Stimulated activated memory B cell treated with anti-CD40 and anti-IgM and Interleukin-4, amounts not matched to agents 10 μg/mL and 1 μg/mL and 100 μg/mL, for 72 hours (primary cell): ENCODE data around the gene IFITM2.
"Not testable (repeated sequence)": the region's sequence is repeated elsewhere in the genome, so short reads cannot be mapped to it uniquely, and the experiment has no call there.

ENCODE experiments used
- ATAC-seq: fragments of 150-1000 bp; cut with Tn5 transposase; 2 replicates; pipeline ENCODE4 v1.10.0; 2021
- H3K27ac Mint-ChIP-seq: one replicate; pipeline ENCODE4 v1.8.0; 2022; ENCODE audit warnings: mild to moderate bottlenecking, mixed read lengths
- H3K27me3 Mint-ChIP-seq: one replicate; pipeline ENCODE4 v1.8.0; 2022; ENCODE audit warnings: mixed read lengths
- H3K36me3 Mint-ChIP-seq: one replicate; pipeline ENCODE4 v1.8.0; 2022; ENCODE audit warnings: mixed read lengths
- H3K4me1 Mint-ChIP-seq: one replicate; pipeline ENCODE4 v1.8.0; 2022; ENCODE audit warnings: mixed read lengths
- H3K4me3 Mint-ChIP-seq: one replicate; pipeline ENCODE4 v1.8.0; 2022; ENCODE audit warnings: mild to moderate bottlenecking, moderate library complexity, mixed read lengths
- H3K9me3 Mint-ChIP-seq: one replicate; pipeline ENCODE4 v1.8.0; 2022; ENCODE audit warnings: mixed read lengths

The IFITM2 gene

DNA sequence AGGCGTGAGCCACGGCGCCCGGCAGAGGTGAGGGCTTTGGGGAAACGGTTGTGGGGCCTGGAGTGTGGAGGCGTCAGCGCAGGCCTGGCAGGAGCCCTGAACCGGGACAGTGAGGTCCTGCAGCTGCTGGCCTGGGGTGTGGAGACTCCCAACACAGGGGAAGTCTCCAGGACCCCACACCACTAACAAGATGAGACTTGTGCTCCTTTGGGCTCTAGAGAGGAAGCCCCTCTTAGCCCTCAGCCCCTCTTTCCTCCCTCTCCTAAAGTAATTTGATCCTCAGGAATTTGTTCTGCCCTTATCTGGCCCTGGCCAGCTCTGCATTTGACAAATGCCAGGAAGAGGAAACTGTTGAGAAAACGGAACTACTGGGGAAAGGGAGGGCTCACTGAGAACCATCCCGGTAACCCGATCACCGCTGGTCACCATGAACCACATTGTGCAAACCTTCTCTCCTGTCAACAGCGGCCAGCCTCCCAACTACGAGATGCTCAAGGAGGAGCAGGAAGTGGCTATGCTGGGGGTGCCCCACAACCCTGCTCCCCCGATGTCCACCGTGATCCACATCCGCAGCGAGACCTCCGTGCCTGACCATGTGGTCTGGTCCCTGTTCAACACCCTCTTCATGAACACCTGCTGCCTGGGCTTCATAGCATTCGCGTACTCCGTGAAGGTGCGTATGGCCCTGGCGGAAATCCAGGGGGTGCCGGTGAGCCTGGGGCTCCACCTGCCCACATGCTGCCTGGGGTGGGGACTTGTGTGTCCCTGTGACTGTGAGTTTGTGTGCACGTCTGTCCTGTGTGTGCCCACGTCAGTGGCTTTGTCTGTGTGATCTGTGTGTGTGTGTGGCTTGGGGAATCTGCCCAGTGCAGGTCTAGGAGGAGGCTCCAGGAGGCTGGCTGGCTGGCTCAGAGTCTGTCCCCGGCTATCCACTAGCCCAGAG, at the start of gene IFITM2:
Gene IFITM2 (plus strand): TSS at position 51 of the 943 bp plus-strand sequence. CDS start 377 bp downstream, at position 428.
- Mint-ChIP-seq H3K4me3 (peak within 1 kb of the TSS; percentile 95), H3K27ac (peak within 1 kb of the TSS; percentile 99), H3K4me1 (peaks cover 43% of the 10 kb centered on the region)
- not testable (repeated sequence) for H3K27me3 Mint-ChIP-seq, H3K36me3 Mint-ChIP-seq, H3K9me3 Mint-ChIP-seq
- peak; percentile 64 for ATAC-seq

DNA sequence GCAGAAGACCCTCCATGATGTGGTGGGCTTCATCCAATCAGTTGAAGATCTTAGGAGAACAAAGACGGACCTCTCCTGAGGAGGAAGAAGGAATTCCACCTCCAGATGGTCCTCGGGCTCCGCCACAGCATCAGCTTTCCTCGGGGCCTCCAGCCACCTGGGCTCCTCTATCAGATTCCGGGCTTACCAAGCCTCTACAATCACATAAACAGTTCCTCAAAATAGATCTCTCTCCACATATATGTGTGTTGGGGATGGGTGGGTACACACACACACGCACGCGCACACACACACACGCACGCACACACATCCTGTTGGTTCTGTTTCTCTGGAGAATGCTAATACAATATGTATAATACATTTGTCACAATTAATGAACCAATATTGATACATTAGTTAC, 48.2 kb upstream of the IFITM2 start:
- Mint-ChIP-seq H3K36me3 (peaks cover 12% of the 10 kb centered on the region), H3K4me1 (peaks cover 44% of the 10 kb centered on the region), H3K4me3 (no peak overlapping the region), H3K27me3 (no peaks in the 10 kb centered on the region), H3K9me3 (peaks cover 16% of the 10 kb centered on the region), H3K27ac (peak overlapping the region; percentile 20)
- no peak for ATAC-seq

DNA sequence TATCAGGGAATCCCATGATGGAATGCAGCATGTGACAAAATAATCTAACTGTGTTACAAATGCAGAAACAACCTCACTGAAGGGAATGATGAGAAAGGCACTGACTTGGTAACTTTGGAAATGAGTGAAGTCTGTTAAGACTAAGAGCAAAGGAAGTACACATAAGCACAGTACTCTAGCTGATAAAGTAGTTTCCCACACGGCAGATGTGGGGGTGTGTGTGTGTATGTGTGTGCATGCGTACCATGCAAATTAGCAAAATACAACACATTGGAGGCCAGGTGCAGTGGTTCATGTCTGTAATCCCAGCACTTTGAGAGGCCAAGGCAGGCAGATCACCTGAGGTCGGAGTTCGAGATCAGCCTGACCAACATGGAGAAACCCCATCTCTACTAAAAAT, 46.0 kb upstream of the IFITM2 start:
- H3K4me1 Mint-ChIP-seq, result peaks cover 33% of the 10 kb centered on the region
- H3K27me3 Mint-ChIP-seq, result no peaks in the 10 kb centered on the region
- ATAC-seq, result no peak
- no peak overlapping the region for H3K4me3 Mint-ChIP-seq
- peaks cover 12% of the 10 kb centered on the region for H3K36me3 Mint-ChIP-seq
- no peak overlapping the region for H3K27ac Mint-ChIP-seq
- peaks cover 11% of the 10 kb centered on the region for H3K9me3 Mint-ChIP-seq

DNA sequence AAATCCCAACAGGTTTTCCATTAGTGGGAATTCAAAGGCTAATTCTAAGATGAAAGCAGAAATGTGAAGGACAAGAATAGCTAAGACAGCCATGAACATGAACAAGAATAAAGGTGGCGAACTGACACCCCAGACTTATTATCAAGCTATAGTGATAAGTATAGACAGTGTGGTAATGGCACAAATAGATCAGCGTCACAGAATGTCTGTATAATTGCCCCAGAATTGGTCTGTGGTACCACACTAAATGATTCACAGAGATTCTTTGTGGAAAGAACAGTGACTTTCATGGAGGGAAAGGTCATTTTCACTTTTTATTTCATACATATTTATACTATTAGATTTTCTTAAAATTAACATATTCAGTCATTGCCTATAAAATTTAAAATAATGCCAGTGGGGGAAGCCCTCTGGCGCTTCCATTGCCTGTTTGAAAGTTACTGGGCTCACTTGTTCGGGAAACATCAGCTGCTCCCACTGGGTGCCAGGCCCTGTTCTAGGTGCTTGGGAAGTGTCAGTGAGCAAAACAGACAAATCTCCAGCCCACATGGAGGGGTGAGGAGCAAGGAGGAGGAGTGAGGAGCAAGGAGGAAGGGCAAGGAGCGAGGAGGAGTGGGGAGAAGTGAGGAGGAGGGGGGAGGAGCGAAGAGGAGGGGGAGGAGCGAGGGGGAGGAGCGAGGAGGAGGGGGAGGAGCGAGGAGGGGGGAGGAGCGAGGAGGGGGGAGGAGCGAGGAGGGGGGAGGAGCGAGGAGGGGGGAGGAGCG, 40.8 kb upstream of the IFITM2 start:
- Mint-ChIP-seq H3K4me1 (peaks cover 33% of the 10 kb centered on the region), H3K4me3 (peak overlapping the region; percentile 81), H3K27me3 (no peaks in the 10 kb centered on the region), H3K36me3 (no peaks in the 10 kb centered on the region), H3K27ac (peak overlapping the region; percentile 98), H3K9me3 (peaks cover 2% of the 10 kb centered on the region)
- no peak for ATAC-seq

DNA sequence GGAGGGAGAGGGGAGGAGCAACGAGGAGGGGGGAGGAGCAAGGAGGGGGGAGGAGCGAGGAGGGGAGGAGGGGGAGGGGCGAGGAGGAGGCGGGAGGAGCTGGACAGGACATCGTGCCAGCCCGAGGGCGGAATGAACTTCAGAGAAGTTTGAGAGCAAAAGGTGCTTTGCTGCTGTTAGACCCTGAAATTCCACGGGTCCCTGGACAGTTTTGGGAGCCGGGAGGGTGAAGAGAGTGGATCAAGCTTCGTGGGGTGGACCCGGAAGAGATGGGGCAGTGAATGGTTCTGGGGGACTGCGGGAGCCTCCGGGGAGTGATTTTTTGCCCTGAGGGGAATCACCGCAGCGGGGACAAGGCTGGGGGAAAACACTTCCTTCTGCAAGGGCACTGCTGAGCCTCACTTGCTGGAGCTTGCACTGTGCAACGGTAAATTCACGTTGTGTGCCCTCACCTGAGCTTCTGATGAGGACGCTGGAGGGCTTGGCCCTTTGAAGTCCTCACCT, 40.1 kb upstream of the IFITM2 start:
- ATAC-seq, result peak; percentile 47
- Mint-ChIP-seq H3K27me3 (no peaks in the 10 kb centered on the region), H3K9me3 (no peaks in the 10 kb centered on the region), H3K4me1 (peaks cover 27% of the 10 kb centered on the region), H3K27ac (peak overlapping the region; percentile 98), H3K4me3 (peak overlapping the region; percentile 88), H3K36me3 (no peaks in the 10 kb centered on the region)

DNA sequence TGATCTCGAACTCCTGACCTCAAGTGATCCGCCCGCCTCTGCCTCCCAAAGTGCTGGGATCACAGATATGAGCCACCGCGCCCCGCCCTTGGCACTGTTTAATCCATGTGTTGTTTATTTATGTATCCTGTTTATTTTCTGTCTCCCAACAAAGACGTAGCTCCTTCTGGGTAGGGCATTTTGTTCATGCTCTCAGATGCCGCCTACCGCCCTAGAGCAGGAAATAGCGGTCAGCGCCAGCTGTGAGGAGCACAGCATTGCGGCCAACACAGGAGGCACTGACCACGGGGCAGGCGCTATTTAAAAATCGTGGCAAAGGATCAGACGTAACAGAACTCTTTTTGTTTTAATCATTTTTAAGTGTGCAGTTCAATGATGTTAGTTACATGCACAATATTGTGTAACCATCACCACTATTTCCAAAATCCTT, 38.9 kb upstream of the IFITM2 start:
- Mint-ChIP-seq H3K27ac (peak overlapping the region; percentile 98), H3K4me3 (peak overlapping the region; percentile 88), H3K4me1 (peaks cover 27% of the 10 kb centered on the region)
- ATAC-seq, result peak; percentile 77
- H3K9me3 Mint-ChIP-seq, H3K36me3 Mint-ChIP-seq, H3K27me3 Mint-ChIP-seq: not testable (repeated sequence)

DNA sequence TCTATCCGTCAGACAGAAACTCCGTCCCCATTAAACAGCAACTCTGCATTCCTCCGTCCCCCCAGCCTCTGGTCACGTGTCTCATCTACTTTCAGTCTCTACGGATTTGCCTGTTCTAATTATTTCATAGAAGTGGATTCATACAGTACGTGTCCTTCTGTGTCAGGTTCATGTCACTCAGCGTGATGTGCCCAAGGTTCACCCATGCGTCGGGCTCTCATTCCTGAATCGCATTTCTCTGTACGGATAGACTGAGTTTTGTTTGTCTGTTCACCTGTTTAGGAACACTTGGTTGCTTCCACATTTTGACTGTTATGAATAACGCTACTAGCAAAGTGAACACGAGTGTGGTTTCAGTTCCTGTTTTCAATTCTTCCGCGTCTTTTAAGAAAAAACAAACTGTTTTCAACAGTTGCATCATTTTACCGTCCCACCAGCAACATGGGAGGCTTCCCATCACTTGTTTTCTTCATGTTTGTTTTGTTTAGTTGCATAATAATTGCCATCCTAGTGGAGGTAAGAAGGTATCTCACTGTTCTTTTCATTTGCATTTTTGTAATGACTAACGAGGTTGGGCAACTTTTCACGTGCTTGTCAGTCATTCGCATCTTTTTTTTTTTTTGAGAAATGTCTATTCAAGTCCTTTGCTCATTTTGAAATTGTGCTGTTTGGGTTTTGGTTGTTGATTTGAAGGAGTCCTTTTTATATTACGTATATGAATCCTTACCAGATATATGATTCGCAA, 38.3 kb upstream of the IFITM2 start:
- H3K4me1 Mint-ChIP-seq, result peaks cover 27% of the 10 kb centered on the region
- H3K27me3 Mint-ChIP-seq, result no peaks in the 10 kb centered on the region
- peak overlapping the region; percentile 98 for H3K27ac Mint-ChIP-seq
- H3K4me3 Mint-ChIP-seq, result peak overlapping the region; percentile 88
- ATAC-seq, result peak; percentile 85
- H3K36me3 Mint-ChIP-seq, result no peaks in the 10 kb centered on the region
- no peaks in the 10 kb centered on the region for H3K9me3 Mint-ChIP-seq

DNA sequence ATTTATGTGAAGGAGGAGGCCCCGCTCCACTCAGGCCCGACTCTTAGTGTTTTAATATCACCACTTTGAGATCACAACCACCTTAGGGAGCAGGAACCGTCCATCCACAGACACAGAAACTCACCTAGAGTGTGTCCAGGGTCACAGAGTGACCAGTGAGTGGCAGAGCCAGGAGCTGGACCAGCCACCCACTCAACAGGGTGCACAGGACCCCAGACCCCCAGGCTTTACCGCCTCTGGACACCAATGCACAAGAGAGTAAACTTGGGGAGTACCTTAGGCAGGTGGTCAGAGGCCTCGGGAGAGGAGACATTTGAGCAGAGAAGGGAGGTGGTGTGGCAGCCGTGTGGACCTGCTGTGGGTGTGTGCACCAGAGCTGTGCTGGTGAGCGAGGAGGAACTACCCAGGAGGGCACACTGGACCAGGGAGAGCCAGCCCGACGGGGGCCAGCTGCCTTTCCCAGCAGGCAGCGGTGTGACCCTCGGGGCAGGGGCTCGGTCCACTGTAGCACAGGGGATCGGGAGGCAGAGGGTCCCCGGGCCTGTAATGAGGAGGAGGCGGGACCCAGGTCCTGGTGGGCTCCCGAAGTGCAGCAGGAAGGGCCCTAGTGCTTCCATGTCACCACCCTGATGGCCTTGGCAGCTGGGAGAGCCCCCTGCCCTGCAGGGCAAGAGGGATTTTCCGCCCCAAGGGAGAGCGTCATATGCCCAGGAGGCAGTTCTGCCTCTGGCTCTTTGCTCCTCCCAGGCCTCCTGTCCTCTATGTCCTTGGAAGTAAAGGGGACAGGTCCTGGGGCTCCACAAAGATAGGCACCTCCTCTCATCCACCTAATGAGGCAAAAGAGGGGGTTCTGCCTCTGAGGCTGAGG, 36.9 kb upstream of the IFITM2 start:
- no peaks in the 10 kb centered on the region for H3K27me3 Mint-ChIP-seq
- no peak for ATAC-seq
- H3K27ac Mint-ChIP-seq, result peak overlapping the region; percentile 98
- H3K4me3 Mint-ChIP-seq, result no peak overlapping the region
- H3K36me3 Mint-ChIP-seq, result no peaks in the 10 kb centered on the region
- H3K4me1 Mint-ChIP-seq, result peaks cover 36% of the 10 kb centered on the region
- H3K9me3 Mint-ChIP-seq, result no peaks in the 10 kb centered on the region

DNA sequence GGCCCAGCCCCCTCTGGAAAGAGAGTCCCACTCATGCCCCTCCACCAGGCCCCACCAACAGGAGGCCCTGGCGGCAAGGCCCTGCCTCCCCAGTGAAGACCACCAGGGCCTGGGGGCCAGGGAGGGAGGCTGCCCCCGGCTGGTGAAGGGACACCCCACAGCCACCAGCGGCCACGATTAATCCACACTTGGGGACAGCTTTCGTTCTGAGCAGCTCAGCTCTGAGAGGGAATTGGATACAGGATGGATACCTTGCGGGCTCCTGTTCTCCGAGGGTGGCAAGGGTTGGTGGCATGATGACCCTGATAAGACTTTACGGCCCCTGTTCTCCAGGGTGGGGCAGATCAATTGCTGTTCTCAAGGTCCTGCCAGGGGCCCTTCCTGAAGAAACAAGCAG, 36.3 kb upstream of the IFITM2 start:
- no peak for ATAC-seq
- Mint-ChIP-seq H3K9me3 (no peaks in the 10 kb centered on the region), H3K4me1 (peaks cover 36% of the 10 kb centered on the region), H3K4me3 (no peak overlapping the region), H3K27me3 (no peaks in the 10 kb centered on the region), H3K27ac (peak overlapping the region; percentile 65), H3K36me3 (no peaks in the 10 kb centered on the region)

DNA sequence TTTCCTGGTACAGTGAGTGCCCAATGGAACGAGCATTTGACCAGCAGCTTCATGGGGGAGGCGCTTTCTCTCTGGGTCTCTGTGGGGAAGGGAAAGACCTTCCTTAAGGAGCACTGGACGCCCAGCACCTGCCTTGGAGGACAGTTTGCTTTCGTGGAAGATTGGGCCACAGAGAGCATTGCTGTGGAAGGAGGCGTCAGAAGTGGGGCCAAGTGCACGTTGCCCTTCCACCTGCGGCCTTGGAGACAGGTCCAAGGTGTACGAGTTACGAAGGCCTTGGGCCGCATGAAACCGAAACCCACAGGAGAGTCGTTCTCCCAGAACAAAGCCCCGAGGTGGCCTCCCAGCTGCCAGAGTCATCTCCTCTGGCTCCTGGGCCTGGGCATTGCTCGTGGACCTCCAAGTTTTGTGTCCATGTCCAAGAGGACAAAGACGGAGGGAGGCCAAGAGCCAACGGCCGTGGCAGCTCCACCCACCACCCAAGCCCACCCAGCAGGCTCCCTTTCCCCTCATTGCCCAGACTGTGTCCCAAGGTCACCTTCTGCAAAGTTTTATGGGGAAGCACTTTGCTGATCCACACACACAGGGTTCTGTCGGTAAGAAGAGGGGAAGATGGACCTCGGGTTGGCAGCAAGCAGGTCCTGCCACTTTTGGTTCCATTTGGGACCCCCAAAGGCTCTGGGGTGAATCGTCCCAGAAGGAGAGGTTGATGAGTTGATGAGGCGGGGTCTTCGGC, 35.3 kb upstream of the IFITM2 start:
- peaks cover 36% of the 10 kb centered on the region for H3K4me1 Mint-ChIP-seq
- H3K4me3 Mint-ChIP-seq, result no peak overlapping the region
- ATAC-seq, result no peak
- H3K9me3 Mint-ChIP-seq, result no peaks in the 10 kb centered on the region
- H3K36me3 Mint-ChIP-seq, result no peaks in the 10 kb centered on the region
- no peaks in the 10 kb centered on the region for H3K27me3 Mint-ChIP-seq
- peak overlapping the region; percentile 65 for H3K27ac Mint-ChIP-seq

DNA sequence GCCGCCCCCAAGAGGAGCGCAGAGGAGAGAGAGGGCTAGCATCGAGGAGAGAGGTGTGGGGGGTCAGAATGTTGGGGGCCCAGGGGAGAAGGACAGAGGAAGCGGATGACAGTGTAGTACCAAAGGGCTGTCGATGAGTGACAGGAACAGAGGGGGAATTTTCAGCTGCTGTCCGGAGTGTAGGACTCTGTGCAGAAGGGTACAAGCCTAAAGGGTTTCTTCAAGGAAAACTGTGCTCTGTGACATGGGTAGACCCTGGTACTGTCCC, 34.8 kb upstream of the IFITM2 start:
- Mint-ChIP-seq H3K36me3 (no peaks in the 10 kb centered on the region), H3K27ac (peak overlapping the region; percentile 65)

DNA sequence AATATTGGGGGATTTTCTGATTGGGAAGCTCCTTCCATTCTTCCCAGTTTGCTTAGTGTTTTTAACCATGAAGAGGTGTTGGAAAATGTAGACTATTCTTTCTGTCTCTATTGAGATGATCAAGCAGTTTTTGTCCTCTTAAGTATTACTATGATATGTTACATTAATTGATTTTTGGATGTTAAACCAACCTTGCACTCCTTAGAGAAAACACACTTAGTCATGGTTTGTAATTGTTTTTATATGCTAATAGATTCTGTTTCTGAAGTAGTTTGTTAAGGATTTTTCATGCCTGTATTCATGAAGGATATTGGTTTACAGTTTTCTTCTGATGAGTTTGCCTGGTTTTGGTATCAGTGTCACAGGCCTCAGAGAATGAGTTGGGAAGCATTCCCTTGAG, 31.4 kb upstream of the IFITM2 start:
- H3K27me3 Mint-ChIP-seq, result peaks cover 6% of the 10 kb centered on the region

More for the DNA sequence above, 34.8 kb upstream of the IFITM2 start:
- Mint-ChIP-seq H3K9me3 (no peaks in the 10 kb centered on the region), H3K4me1 (peaks cover 40% of the 10 kb centered on the region), H3K4me3 (no peak overlapping the region), H3K27me3 (no peaks in the 10 kb centered on the region)
- ATAC-seq, result no peak

DNA sequence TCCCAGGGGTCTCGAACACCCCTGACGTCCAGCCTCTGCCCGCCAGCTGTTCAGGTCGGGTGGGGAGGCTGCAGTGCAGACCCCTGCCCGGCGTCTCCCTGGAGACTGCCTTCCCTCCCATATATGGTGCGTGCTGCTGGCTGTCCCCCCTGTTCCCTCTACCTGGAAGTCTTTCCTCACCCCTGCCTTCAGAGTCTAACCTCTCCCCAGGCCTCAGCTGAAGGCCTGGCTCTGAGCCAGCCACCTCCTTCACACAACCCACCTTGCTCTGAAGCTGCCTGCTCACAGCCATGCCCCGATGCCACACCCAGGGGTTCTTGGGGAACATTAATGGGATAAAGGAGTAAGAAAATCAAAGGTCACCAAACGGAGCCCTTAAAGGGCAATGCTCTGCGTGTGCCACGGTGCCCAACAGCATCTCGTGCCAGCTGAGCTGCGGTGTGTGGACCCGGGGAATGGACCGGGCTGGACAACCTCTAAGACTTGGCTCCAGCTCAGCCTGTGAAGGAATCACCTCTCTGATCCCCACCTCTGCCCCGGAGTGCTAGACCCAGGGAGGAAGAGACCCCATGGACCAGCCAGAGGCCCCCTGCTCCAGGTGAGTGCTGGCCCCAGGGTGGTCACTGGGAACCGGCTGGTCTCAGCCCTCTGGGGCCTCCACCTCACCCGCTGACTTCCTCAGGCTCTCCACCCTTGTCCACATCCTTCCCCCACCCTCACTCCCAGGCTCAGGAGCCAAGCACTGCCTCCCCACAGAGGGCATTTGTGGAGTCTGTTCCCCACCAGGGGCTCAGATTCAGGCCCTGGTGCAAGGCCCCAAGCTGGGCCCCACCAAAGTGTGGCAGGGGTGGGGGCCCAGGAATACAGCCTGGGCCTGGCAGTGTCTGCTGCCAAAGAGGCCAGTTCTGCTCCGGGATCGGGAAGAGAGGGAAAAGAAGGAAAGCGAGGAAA, 29.3 kb upstream of the IFITM2 start, which contains the start of gene NLRP6:
Gene NLRP6 (plus strand): TSS at position 407 of the 951 bp plus-strand sequence. CDS start 163 bp downstream, at position 570.
- ATAC-seq, result no peak
- H3K27me3 Mint-ChIP-seq, result peaks cover 25% of the 10 kb centered on the region
- peak within 1 kb of the TSS; percentile 47 for H3K27ac Mint-ChIP-seq
- H3K36me3 Mint-ChIP-seq, result no peaks in the 10 kb centered on the region
- H3K9me3 Mint-ChIP-seq, result no peaks in the 10 kb centered on the region
- H3K4me1 Mint-ChIP-seq, result peaks cover 49% of the 10 kb centered on the region
- peak within 1 kb of the TSS; percentile 40 for H3K4me3 Mint-ChIP-seq

More for the DNA sequence above, 31.4 kb upstream of the IFITM2 start:
- no peak overlapping the region for H3K27ac Mint-ChIP-seq
- no peak overlapping the region for H3K4me3 Mint-ChIP-seq
- H3K36me3 Mint-ChIP-seq, result no peaks in the 10 kb centered on the region
- ATAC-seq, result no peak
- H3K9me3 Mint-ChIP-seq, result no peaks in the 10 kb centered on the region
- H3K4me1 Mint-ChIP-seq, result peaks cover 29% of the 10 kb centered on the region
